HG02884 (cell line): Measurements from ENCODE around the gene PER3.

Experiments
- ATAC-seq: cut with Tn5 transposase; IDR thresholded peaks from one replicate; pipeline ENCODE4 v1.9.1; 2021; ENCODE audit warnings: mild to moderate bottlenecking, moderate library complexity; ENCODE audit not compliant: unreplicated experiment

Gene PER3

GRCh38 chr1:7831458-7831857 lies 47.4 kb downstream of the PER3 start:
- ATAC-seq, result no peak

- ATAC-seq, result no peak
These were observed 48.9 kb downstream of the PER3 start for GRCh38 chr1:7833035-7833434.

GRCh38 chr1:7838714-7839113 lies 54.6 kb downstream of the PER3 start:
- no peak for ATAC-seq

GRCh38 chr1:7839526-7839925 lies 55.4 kb downstream of the PER3 start:
- no peak for ATAC-seq

- no peak for ATAC-seq
These were observed 58.4 kb downstream of the PER3 start for GRCh38 chr1:7842517-7842916.

GRCh38 chr1:7845761-7846160 lies 61.7 kb downstream of the PER3 start:
- ATAC-seq, result no peak

- ATAC-seq, result no peak
These were observed 62.6 kb downstream of the PER3 start for GRCh38 chr1:7846656-7847055.

- ATAC-seq, result no peak
These were observed 63.5 kb downstream of the PER3 start for GRCh38 chr1:7847599-7847998.

GRCh38 chr1:7850786-7851185 lies 66.7 kb downstream of the PER3 start:
- ATAC-seq, result no peak

GRCh38 chr1:7852804-7853683 lies 69.0 kb downstream of the PER3 start, which contains the start of gene UTS2:
TSS of gene UTS2 (minus strand) at chr1:7853065. CDS start at chr1:7853003, 62 bp downstream.
- ATAC-seq, result no peak

- ATAC-seq, result no peak
These were observed 69.6 kb downstream of the PER3 start for GRCh38 chr1:7853684-7854026.

- no peak for ATAC-seq
These were observed 72.3 kb downstream of the PER3 start for GRCh38 chr1:7856345-7856744.

GRCh38 chr1:7857000-7857399 lies 72.9 kb downstream of the PER3 start:
- ATAC-seq, result no peak

- ATAC-seq, result no peak
These were observed 73.9 kb downstream of the PER3 start for GRCh38 chr1:7857985-7858384.

- ATAC-seq, result no peak
These were observed 75.3 kb downstream of the PER3 start for GRCh38 chr1:7859406-7859805.

- no peak for ATAC-seq
These were observed 76.0 kb downstream of the PER3 start for GRCh38 chr1:7860130-7860529.

GRCh38 chr1:7861452-7861851 lies 77.4 kb downstream of the PER3 start:
- no peak for ATAC-seq

GRCh38 chr1:7862211-7863060 lies 78.3 kb downstream of the PER3 start:
- ATAC-seq, result no peak

GRCh38 chr1:7863756-7864328 lies 79.8 kb downstream of the PER3 start:
- no peak for ATAC-seq

GRCh38 chr1:7865978-7866377 lies 81.9 kb downstream of the PER3 start:
- no peak for ATAC-seq

GRCh38 chr1:7868070-7868780 lies 84.1 kb downstream of the PER3 start:
- ATAC-seq, result no peak
